GM13976 (cell line): ENCODE measurements around the gene GBP6.

ENCODE experiments used
- DNase-seq: peaks from one replicate; pipeline ENCODE4 v3.0.0; 2012; ENCODE audit warnings: low spot score
- CTCF ChIP-seq: IDR thresholded peaks from 2 replicates; pipeline ENCODE4 v1.5.1; 2012; ENCODE audit warnings: borderline replicate concordance, mild to moderate bottlenecking; ENCODE audit not compliant: insufficient read depth; ENCODE audit errors: extremely low read depth, missing control alignments, control extremely low read depth
- in situ Hi-C: fragments of 300-500 bp; cut with MboI; formaldehyde crosslinking; loops from one replicate; pipeline ENCODE4 v1.12.0; 2022; ENCODE audit warnings: low sequenced_read_pairs, mixed read lengths, inconsistent platforms; ENCODE audit not compliant: unreplicated experiment

GBP6 gene

GRCh38 chr1:89355056-89355455 lies 8.8 kb upstream of the GBP6 start:
- in situ Hi-C loops = no loop called here
- no peak for DNase-seq
- TF ChIP-seq CTCF = no peak

- in situ Hi-C loops = no loop called here
- TF ChIP-seq CTCF = no peak
Observed at GRCh38 chr1:89356658-89357400, 7.0 kb upstream of the GBP6 start.

GRCh38 chr1:89358287-89358893 lies 5.5 kb upstream of the GBP6 start:
- in situ Hi-C loops = no loop called here
- peak; percentile 57 for DNase-seq
- peak; percentile 80 for TF ChIP-seq CTCF

More at GRCh38 chr1:89356658-89357400, 7.0 kb upstream of the GBP6 start:
- no peak for DNase-seq

- no peak for TF ChIP-seq CTCF
- DNase-seq = no peak
- in situ Hi-C loops = loop anchor here (10.0 kb wide), 1 partner anchor 256 kb away; no protein-coding TSS in a partner anchor
Observed at GRCh38 chr1:89360716-89361115, 3.1 kb upstream of the GBP6 start.

GRCh38 chr1:89361681-89362080 lies 2.2 kb upstream of the GBP6 start:
- in situ Hi-C loops = loop anchor here (10.0 kb wide), 1 partner anchor 257 kb away; no protein-coding TSS in a partner anchor
- DNase-seq = no peak
- TF ChIP-seq CTCF = no peak

- no peak for TF ChIP-seq CTCF
- DNase-seq = peak; percentile 21
- in situ Hi-C loops = loop anchor here (10.0 kb wide), 1 partner anchor 258 kb away; no protein-coding TSS in a partner anchor
Observed at GRCh38 chr1:89363196-89363595, 663 bp upstream of the GBP6 start.
